Duodenal mucosa (tissue), 2 donors: ENCODE data around the gene CHD5.
"Not testable (repeated sequence)": the region's sequence is repeated elsewhere in the genome, so short reads cannot be mapped to it uniquely, and the experiment has no call there.

Source experiments
- H3K27ac ChIP-seq: one replicate; pipeline ENCODE4 v1.7.0; 2013; ENCODE audit warnings: low read depth, low read length
- H3K27me3 ChIP-seq, 2 donors: one replicate each; pipeline ENCODE4 v1.7.0; 2013; ENCODE audit warnings: low read length in 2 of 2, control low read depth in 1 of 2; ENCODE audit not compliant: insufficient read depth in 2 of 2, control insufficient read depth in 1 of 2
- H3K36me3 ChIP-seq, 2 donors: one replicate each; pipeline ENCODE4 v1.7.0; 2013; ENCODE audit warnings: low read length in 2 of 2, control low read depth in 1 of 2; ENCODE audit not compliant: insufficient read depth in 2 of 2, control insufficient read depth in 1 of 2
- H3K4me1 ChIP-seq, 2 donors: one replicate each; pipeline ENCODE4 v1.7.0; 2013; ENCODE audit warnings: low read length in 2 of 2, control low read depth in 1 of 2; ENCODE audit not compliant: insufficient read depth in 2 of 2, control insufficient read depth in 1 of 2
- H3K4me3 ChIP-seq, 2 donors: one replicate each; pipeline ENCODE4 v1.7.0; 2013; ENCODE audit warnings: low read length in 2 of 2, low read depth in 1 of 2
- H3K9ac ChIP-seq, 2 donors: one replicate each; pipeline ENCODE4 v1.7.0; 2013; ENCODE audit warnings: low read length in 2 of 2, low read depth in 1 of 2
- H3K9me3 ChIP-seq, 2 donors: one replicate each; pipeline ENCODE4 v1.7.0; 2013; ENCODE audit warnings: low read length in 2 of 2, control low read depth in 1 of 2; ENCODE audit not compliant: control insufficient read depth in 1 of 2

Gene CHD5

DNA sequence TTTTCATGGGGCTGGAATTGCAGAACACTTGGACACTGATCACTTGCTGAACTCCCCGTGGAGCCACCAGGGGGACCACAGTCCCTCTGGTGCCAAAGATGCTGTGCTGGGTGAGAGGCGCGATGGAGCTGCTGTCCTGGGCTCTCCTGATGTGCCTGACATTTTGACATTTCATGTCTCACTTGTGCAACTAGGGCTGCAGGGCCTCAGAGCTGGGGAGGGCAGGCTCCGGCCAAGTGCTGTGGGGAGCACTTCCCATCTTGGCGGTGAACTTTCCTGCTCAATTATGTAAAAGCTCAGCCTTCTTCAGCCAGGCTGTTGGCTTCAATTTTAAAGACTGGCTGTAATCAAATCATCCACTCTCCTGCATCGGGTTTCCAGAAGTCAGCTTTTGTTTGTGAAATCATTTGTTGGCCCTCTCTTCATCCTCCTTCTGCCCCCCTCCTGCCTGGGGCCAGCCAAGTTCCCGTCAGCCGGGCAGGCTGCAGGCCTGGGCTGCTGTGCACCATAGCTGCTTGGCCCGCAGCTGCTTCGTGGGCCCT is 97.6 kb downstream of the CHD5 start:
- Histone ChIP-seq H3K27ac (no peak overlapping the region), H3K36me3 (no peaks in the 10 kb centered on the region), H3K27me3 (no peaks in the 10 kb centered on the region), H3K4me3 (no peak overlapping the region), H3K4me1 (no peaks in the 10 kb centered on the region), H3K9ac (no peak overlapping the region), H3K9me3 (no peaks in the 10 kb centered on the region)

GRCh38 chr1:6081901-6082300 is 98.2 kb downstream of the CHD5 start:
- H3K9ac ChIP-seq: no peak overlapping the region
- H3K27ac ChIP-seq: no peak overlapping the region
- H3K27me3 ChIP-seq: no peaks in the 10 kb centered on the region
- H3K36me3 ChIP-seq: no peaks in the 10 kb centered on the region
- H3K4me1 ChIP-seq: no peaks in the 10 kb centered on the region
- H3K4me3 ChIP-seq: no peak overlapping the region
- H3K9me3 ChIP-seq: no peaks in the 10 kb centered on the region

- Histone ChIP-seq H3K36me3 (no peaks in the 10 kb centered on the region), H3K27me3 (no peaks in the 10 kb centered on the region), H3K9ac (no peak overlapping the region), H3K4me3 (no peak overlapping the region), H3K4me1 (no peaks in the 10 kb centered on the region), H3K9me3 (no peaks in the 10 kb centered on the region), H3K27ac (no peak overlapping the region)
These were observed 99.7 kb downstream of the CHD5 start for GRCh38 chr1:6080469-6080868.

- H3K27me3 ChIP-seq: no peaks in the 10 kb centered on the region
- no peaks in the 10 kb centered on the region for H3K9me3 ChIP-seq
- H3K36me3 ChIP-seq: peaks cover 0 to 5% of the 10 kb centered on the region in 2 donors
- H3K4me3 ChIP-seq: no peak overlapping the region
- H3K4me1 ChIP-seq: no peaks in the 10 kb centered on the region
- no peak overlapping the region for H3K9ac ChIP-seq
- no peak overlapping the region for H3K27ac ChIP-seq
These were observed 102.2 kb downstream of the CHD5 start for GRCh38 chr1:6077919-6078318.

- H3K4me3 ChIP-seq: no peak overlapping the region
- H3K27me3 ChIP-seq: no peaks in the 10 kb centered on the region
- no peaks in the 10 kb centered on the region for H3K9me3 ChIP-seq
- no peak overlapping the region for H3K9ac ChIP-seq
- H3K36me3 ChIP-seq: peaks cover 0 to 5% of the 10 kb centered on the region in 2 donors
- no peaks in the 10 kb centered on the region for H3K4me1 ChIP-seq
- H3K27ac ChIP-seq: no peak overlapping the region
These were observed 102.6 kb downstream of the CHD5 start for GRCh38 chr1:6077506-6077905.

GRCh38 chr1:6077061-6077460 is 103.1 kb downstream of the CHD5 start:
- H3K9me3 ChIP-seq, H3K27me3 ChIP-seq, H3K4me1 ChIP-seq, H3K9ac ChIP-seq, H3K36me3 ChIP-seq, H3K27ac ChIP-seq, H3K4me3 ChIP-seq: not testable (repeated sequence)

DNA sequence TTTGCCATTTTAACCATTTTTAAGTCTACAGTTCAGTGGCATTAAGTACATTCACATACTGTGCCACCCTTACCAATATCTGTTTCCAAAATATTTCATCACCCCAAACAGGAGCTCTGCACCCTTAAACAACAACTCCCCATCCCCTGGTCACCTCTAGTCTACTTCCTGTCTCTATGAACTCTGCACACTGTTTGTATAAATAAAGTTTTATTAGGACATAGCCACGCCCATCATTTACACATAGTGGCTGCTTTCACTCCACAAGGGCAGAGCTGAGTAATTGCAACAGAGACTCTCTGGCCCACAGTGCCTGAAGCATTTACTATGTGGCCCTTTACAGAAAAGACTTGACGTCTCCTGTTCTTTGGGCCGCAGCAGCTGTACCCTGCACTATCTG is 104.4 kb downstream of the CHD5 start:
- H3K27me3 ChIP-seq: no peaks in the 10 kb centered on the region
- H3K9ac ChIP-seq: no peak overlapping the region

GRCh38 chr1:6074192-6074901 is 105.8 kb downstream of the CHD5 start:
- peaks cover 0 to 5% of the 10 kb centered on the region in 2 donors for H3K36me3 ChIP-seq
- no peaks in the 10 kb centered on the region for H3K4me1 ChIP-seq
- no peak overlapping the region for H3K9ac ChIP-seq
- no peaks in the 10 kb centered on the region for H3K9me3 ChIP-seq
- H3K27me3 ChIP-seq: no peaks in the 10 kb centered on the region
- no peak overlapping the region for H3K27ac ChIP-seq
- no peak overlapping the region for H3K4me3 ChIP-seq

More for the DNA sequence above, 104.4 kb downstream of the CHD5 start:
- Histone ChIP-seq H3K9me3 (no peaks in the 10 kb centered on the region), H3K4me3 (no peak overlapping the region), H3K36me3 (peaks cover 0 to 5% of the 10 kb centered on the region in 2 donors), H3K27ac (no peak overlapping the region), H3K4me1 (no peaks in the 10 kb centered on the region)

DNA sequence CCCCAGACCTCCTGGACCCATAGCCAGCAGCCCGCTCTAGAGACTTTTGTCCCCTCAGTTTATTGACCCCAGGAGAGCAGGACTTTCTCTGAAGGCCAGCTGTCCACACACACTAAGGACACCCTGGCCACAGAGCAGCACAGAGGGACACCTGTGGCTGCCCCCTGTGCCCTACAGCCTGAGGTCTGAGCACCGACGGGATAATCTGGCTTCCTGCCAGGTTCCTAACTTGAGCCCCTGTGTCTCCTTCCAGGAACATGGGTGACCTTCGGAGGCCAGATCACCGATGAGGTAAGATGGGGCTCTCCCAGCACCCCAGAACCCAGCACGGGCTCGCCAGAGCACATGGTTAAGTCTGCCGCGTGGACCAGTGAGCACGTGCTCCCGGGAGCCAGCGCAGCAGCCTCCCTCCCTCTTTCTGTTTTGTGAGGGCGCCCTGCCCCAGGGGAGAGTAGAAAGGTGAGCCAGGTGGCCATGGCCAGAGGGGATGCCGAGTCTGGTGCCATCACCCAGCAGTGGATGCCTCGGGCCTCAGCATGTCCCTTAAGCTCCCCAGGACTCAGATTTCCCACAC is 106.6 kb downstream of the CHD5 start:
- H3K36me3 ChIP-seq: peaks cover 0 to 5% of the 10 kb centered on the region in 2 donors
- H3K4me1 ChIP-seq: no peaks in the 10 kb centered on the region
- no peaks in the 10 kb centered on the region for H3K27me3 ChIP-seq
- no peaks in the 10 kb centered on the region for H3K9me3 ChIP-seq
- no peak overlapping the region for H3K4me3 ChIP-seq
- H3K9ac ChIP-seq: no peak overlapping the region
- H3K27ac ChIP-seq: no peak overlapping the region

GRCh38 chr1:6072774-6073479 is 107.2 kb downstream of the CHD5 start:
- Histone ChIP-seq H3K4me1 (no peaks in the 10 kb centered on the region), H3K27ac (no peak overlapping the region), H3K36me3 (peaks cover 0 to 5% of the 10 kb centered on the region in 2 donors), H3K9me3 (no peaks in the 10 kb centered on the region), H3K27me3 (no peaks in the 10 kb centered on the region), H3K4me3 (no peak overlapping the region), H3K9ac (no peak overlapping the region)
